Stimulated activated CD4-positive, alpha-beta T cell treated with anti-CD3 and anti-CD28 coated beads, Interleukin-15, amount 100 ng/mL, for 24 hours (primary cell): ENCODE measurements around the gene EEF1G.

Experiments used
- DNase-seq: peaks from one replicate; pipeline ENCODE4 v3.0.0-alpha.2; 2020

Gene EEF1G

DNA sequence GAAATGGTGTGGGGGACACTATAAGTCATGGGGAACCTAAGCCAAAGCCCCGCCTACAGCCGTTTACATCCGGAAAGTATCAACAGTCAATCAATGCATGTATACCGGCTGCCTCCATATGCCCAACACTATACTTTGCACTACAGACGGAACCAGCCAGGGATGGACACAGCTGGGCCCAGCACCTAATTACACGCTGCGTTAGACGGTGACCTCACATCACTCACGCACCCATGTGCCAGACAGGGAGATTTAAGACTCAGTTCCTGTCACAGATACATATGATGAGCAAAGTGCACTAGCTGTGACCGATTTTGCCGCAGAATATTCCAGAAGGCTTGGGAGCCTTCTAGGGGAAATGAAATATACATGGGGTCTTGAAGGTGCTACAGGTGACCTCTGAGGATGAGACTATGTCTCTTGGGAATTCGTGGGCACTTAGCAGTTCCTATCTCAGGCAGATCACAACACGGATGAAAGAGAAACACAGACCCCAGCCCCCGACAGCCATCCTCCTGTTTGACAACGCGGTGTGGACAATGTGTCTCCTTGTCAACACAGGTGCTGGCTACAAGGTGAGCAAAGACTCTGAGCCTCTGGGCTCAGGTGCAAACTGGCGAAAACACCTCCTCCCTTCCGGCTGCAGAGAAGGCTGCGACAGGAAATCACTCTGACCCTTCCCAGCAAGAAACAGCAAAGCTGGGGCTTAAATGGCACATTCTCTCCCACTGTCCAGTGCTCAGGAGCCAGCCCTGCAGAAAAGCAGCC, 35.0 kb downstream of the EEF1G start:
- no peak for DNase-seq

DNA sequence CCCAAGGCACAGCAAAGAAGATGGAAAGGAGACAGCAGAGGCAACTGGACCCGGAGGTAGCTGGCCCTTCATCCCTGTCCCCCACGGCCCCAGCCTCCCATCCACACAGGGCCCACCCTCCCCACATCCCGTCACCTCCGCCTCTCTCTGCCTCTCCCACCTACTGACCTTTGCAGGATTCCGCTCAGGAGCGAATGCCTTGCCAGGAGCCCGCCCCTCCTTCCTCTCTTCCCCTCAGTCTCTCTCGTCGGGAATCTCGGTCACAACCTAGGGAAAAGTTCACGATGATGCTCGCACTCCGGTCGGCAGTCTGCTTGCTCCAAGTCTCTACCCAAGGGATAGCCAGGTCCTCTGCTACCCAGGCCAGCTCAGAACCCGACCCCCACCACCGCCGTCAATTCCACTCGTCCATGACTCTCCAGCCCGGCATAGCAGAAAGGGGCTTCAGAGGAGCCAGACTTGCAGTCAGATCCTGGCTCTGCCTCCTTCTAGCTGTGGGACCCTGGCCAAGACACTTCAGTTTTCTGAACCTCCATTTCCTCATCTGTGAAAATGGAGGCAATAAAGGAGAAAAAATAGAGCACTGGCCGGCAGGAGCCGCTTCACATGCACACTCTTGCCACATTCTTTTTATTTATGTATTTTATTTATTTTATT, 37.3 kb downstream of the EEF1G start:
- DNase-seq: no peak

DNA sequence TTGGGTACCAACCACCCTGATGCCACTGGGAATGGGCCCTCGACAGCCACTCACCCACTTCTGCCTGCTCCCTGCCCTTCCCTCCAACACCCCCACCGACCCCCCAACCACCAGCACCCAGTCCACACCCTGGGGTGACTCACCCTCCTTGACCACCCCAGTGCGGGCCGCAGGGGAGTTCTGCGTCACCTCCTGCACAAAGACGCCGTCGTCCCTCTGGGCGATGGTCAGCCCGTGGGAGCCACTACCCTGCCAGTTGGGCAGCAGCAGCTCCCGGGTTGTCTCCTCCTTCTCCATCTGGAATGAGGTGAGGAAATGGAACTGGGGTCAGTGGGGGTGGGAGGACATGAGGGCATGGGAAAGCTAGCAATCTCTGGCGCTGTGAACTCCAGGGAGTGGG, 37.9 kb downstream of the EEF1G start:
- no peak for DNase-seq

DNA sequence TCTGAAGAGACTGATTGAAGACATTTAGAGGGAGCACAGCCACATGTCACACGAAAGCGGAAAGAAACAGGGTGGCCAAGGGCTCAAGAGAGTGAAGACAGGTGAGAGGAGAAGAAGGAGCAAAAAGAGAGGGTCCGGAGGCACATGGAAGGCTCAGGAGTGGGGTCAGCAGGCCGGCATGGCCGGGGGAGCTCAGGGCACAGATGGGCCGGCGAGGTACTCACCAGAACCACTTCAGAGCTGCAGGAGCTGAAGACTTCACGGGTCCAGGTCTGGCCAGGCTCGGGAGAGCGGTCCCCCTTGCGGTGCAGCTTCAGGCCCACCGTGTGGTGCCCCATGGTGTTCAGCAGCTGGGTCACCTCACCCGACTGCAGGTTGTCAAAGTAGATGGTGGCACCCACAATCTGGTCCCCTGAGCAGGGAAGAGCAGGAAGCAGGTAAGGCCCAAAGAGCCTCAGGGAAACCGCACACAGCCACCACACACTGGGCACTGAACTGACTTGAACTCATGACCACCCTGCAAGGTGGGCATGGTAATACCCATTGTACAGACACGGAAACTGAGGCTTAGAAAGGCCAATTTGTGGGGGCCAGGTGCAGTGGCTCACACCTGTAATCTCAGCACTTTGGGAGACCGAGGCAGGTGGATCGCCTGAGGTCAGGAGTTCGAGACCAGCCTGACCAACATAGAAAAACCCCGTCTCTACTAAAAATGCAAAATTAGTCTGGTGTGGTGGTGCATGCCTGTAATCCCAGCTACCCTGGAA, 38.7 kb downstream of the EEF1G start:
- no peak for DNase-seq

DNA sequence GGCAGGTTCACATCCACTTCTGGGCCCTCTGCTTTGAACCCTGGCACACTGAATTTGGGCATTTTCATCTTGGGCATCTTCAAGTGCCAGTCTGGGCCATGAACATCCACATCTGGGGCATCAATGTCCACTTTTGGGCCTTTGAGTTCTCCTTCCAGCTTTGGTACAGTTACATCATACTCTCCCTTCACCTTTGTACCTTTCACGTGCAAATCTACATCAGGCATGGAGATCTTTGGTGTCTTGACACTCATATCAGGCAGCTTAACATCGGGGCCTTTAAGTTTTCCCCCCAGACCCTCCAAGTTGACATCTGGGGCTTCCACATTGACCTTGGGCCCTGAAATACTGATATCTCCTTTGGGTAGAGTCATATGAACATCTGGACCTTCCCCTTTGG, 41.6 kb downstream of the EEF1G start:
- no peak for DNase-seq

DNA sequence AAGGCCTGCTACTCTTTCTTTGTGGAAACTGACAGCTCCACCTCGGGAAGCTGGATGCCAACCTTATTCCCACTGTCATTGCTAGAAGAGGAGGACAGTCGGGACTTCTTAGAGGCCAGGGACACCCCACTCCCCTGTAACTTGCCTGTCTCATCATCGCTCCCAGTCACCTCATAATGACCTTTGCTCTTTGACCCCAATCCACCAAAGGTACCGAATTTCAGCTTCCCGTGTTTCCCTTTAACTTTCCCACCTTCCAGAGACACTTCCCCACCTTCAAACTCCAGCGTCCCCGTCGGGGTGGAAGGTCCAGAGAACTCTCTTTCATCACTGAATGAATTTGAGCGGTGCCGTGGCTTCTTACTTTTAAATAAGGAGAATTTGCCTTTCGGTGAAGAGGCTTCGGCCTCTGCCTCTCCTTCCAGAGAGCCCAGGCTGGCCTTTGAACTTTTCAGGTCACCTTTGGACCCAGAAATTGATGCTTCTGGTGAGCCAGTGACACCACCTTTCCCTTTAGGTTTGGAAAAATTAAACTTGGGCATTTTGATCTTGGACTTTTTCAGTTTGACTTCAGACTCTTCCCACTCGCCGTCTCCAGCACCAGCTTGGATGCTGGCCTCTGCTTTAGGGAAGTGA, 56.8 kb downstream of the EEF1G start:
- no peak for DNase-seq

DNA sequence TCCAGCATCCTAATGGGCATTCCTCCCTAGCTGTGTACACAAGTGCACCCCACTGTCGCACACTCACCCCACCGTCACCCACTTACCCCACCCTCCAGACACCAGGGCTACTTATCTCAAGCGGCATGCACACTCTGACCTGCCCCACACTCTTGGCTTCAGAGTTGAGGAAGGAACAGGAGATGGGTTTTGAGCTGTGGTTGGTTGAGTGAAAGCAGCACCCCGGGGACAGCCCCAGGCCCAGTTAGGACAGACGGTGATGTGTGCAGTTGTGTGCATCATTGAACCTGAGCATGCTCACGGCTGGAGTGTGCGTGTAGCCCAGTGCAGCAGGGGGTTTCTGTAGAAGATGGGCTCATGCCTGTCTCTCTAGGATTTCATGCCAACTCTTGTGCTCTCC, 59.5 kb downstream of the EEF1G start:
- DNase-seq: no peak

DNA sequence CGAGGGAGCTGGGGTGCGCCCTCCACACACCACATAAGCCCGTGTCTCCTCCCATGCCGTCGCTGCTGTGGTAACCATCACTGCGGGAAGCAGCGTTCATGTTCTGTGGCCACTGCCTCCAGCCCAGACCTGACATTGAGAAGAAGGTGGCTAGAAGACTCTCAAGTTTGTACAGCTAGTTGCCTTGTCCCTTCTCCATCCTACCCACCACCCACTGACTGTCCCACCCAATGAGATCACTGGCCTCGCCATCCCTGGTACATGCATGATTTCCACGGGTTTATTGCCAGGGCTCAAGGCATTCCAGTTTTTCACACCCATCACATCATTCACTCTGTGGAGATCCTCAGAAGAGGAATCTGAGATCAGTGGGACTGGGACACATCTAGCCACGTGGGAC, 60.1 kb downstream of the EEF1G start:
- no peak for DNase-seq

DNA sequence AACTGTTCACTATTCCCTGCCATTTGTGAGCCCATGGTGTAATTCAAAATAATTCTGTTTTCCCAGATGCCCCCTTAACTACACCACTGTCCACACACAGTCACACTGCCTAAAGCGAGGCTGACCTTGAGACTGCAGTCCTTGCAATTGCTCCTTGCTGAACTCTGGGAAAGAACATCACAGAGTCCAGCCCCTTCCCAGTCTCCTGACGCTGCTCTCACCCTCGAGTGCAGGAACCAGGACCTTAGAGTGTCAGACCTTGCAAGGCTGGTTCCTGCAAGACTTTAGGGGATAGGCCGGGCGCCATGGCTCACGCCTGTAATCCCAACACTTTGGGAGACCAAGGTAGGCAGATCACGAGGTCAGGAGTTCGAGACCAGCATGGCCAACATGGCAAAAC, 60.7 kb downstream of the EEF1G start:
- DNase-seq: no peak
